K562 (cell line): ENCODE results near the gene RGPD8.
"Not testable (repeated sequence)": the region's sequence is repeated elsewhere in the genome, so short reads cannot be mapped to it uniquely, and the experiment has no call there.

Experiments used
- CHD2 ChIP-seq: IDR thresholded peaks from 2 replicates; pipeline ENCODE4 v1.6.1; 2011; ENCODE audit warnings: low read depth, low read length
- CTCF ChIP-seq, 3 experiments: IDR thresholded peaks in 2 of 3; conservative IDR thresholded peaks in 1 of 3; 2 replicates each; pipeline ENCODE4 v1.5.1; 2011 to 2012; ENCODE audit warnings: low read length in 3 of 3, mild to moderate bottlenecking in 3 of 3, control low read depth in 2 of 3, improper control_type of control experiment in 1 of 3, inconsistent platforms in 1 of 3, low read depth in 1 of 3, mixed read lengths in 1 of 3, moderate library complexity in 1 of 3; ENCODE audit not compliant: insufficient read depth in 2 of 3
- ETV1 ChIP-seq: fragments of 450-650 bp; conservative IDR thresholded peaks from 2 replicates; pipeline ENCODE4 v1.6.1; 2016; ENCODE audit warnings: missing genetic modification characterization, control low read depth, low read depth, missing compliant biosample characterization
- JUNB ChIP-seq: fragments of 450-650 bp; formaldehyde crosslinking; conservative IDR thresholded peaks from 2 replicates; pipeline ENCODE4 v1.4.0; 2020; ENCODE audit warnings: mild to moderate bottlenecking
- MTA2 ChIP-seq: fragments of 450-650 bp; IDR thresholded peaks from 2 replicates; pipeline ENCODE4 v1.6.1; 2016; ENCODE audit warnings: low read depth
- POLR2A ChIP-seq: fragments of 450-650 bp; conservative IDR thresholded peaks from 2 replicates; pipeline ENCODE4 v1.6.1; 2016
- RBBP5 ChIP-seq: fragments of 200-600 bp; sonication (generic); IDR thresholded peaks from 2 replicates; pipeline ENCODE4 v1.6.1; 2012; ENCODE audit warnings: borderline replicate concordance, mild to moderate bottlenecking, low read length, control low read depth, inconsistent platforms; ENCODE audit not compliant: insufficient read depth, poor library complexity, severe bottlenecking
- REST ChIP-seq, 2 experiments: fragments of 450-650 bp; formaldehyde crosslinking in 1 of 2; IDR thresholded peaks; 2 replicates each; pipeline versions ENCODE4 v1.4.0 to v1.6.1; 2014 to 2020; ENCODE audit warnings: mild to moderate bottlenecking in 2 of 2, borderline replicate concordance in 1 of 2, low read depth in 1 of 2
- RFX5 ChIP-seq: IDR thresholded peaks from 2 replicates; pipeline ENCODE4 v1.6.1; 2011; ENCODE audit warnings: low read depth, mild to moderate bottlenecking, improper control_type of control experiment, low read length
- SNRNP70 ChIP-seq: fragments of 200-400 bp; formaldehyde crosslinking; optimal IDR thresholded peaks from 2 replicates; pipeline ENCODE3; 2017; ENCODE audit warnings: low read depth, low read length
- TARDBP ChIP-seq: fragments of 450-650 bp; IDR thresholded peaks from 2 replicates; pipeline ENCODE4 v1.6.1; 2016
- ZNF592 ChIP-seq: fragments of 450-650 bp; IDR thresholded peaks from 2 replicates; pipeline ENCODE4 v1.6.1; 2017; ENCODE audit warnings: antibody characterized with exemption, mild to moderate bottlenecking

GRCh38 chr2:112438603-112439261 is 5.3 kb upstream of the RGPD8 start:
- not testable (repeated sequence) for TF ChIP-seq ZNF592; JUNB; REST (IDR thresholded peaks at IDR 0.05; ENCODE audit: borderline replicate concordance); REST (CRISPR knock-in tag; IDR thresholded peaks at IDR 0.05; ENCODE audit: low read depth); POLR2A; TARDBP; MTA2; SNRNP70; RFX5; CHD2; RBBP5; CTCF (IDR thresholded peaks at IDR 0.05 in 2 of 3, conservative IDR thresholded peaks at IDR 0.05 in 1 of 3; ENCODE audit: insufficient read depth in 2 of 3, low read depth in 1 of 3, low read length in 3 of 3); ETV1
